WTC11 (cell line): ENCODE measurements around the gene ZZZ3. TPM values are rescaled to one million over a fixed set of nuclear protein-coding genes. Genes with fewer than 3 reads are reported as not detected.

Experiments
- ATAC-seq: fragments of 200-7000 bp; cut with Tn5 transposase; 2 replicates; pipeline ENCODE4 v1.10.0; 2021; ENCODE audit warnings: mild to moderate bottlenecking, moderate library complexity
- CTCF ChIA-PET: fragments of 300-600 bp; sonication (Branson Sonifier 250); formaldehyde crosslinking; loops from one replicate; lab custom pipeline; 2021; ENCODE audit warnings: antibody characterized with exemption; lab: Charles Lee
- POLR2A ChIA-PET: fragments of 350-600 bp; sonication (Branson Sonifier 250); formaldehyde crosslinking; loops from one replicate; lab custom pipeline; 2021; ENCODE audit warnings: antibody characterized with exemption; lab: Charles Lee
- DNase-seq: peaks from one replicate; pipeline ENCODE4 v3.0.0; 2021; ENCODE audit warnings: low spot score
- H3K27ac Mint-ChIP-seq: 2 replicates; pipeline ENCODE4 v1.8.0; 2021; ENCODE audit warnings: mixed read lengths
- H3K27me3 Mint-ChIP-seq: 2 replicates; pipeline ENCODE4 v1.8.0; 2021; ENCODE audit warnings: low read depth, mild to moderate bottlenecking, moderate library complexity, mixed read lengths
- H3K36me3 Mint-ChIP-seq: 2 replicates; pipeline ENCODE4 v1.8.0; 2021; ENCODE audit warnings: mixed read lengths
- H3K4me1 Mint-ChIP-seq: 2 replicates; pipeline ENCODE4 v1.8.0; 2022; ENCODE audit warnings: mixed read lengths
- H3K4me3 Mint-ChIP-seq: 2 replicates; pipeline ENCODE4 v1.8.0; 2021; ENCODE audit warnings: mild to moderate bottlenecking, moderate library complexity, mixed read lengths
- H3K9me3 Mint-ChIP-seq: 2 replicates; pipeline ENCODE4 v1.8.0; 2021; ENCODE audit warnings: mixed read lengths
- CBFB ChIP-seq: sonication (generic); formaldehyde crosslinking; IDR thresholded peaks from 2 replicates; pipeline ENCODE4 v1.8.1; 2022; ENCODE audit warnings: mild to moderate bottlenecking, low read depth, missing genetic modification reagents
- E2F4 ChIP-seq: sonication (generic); formaldehyde crosslinking; IDR thresholded peaks from 2 replicates; pipeline ENCODE4 v1.8.1; 2022; ENCODE audit warnings: low read depth, mild to moderate bottlenecking, moderate library complexity, missing genetic modification reagents, borderline replicate concordance
- E2F5 ChIP-seq: sonication (generic); formaldehyde crosslinking; IDR thresholded peaks from 2 replicates; pipeline ENCODE4 v1.8.1; 2022; ENCODE audit warnings: mild to moderate bottlenecking, moderate library complexity, missing genetic modification reagents
- ELF4 ChIP-seq: sonication (generic); formaldehyde crosslinking; IDR thresholded peaks from 2 replicates; pipeline ENCODE4 v1.8.1; 2022; ENCODE audit warnings: low read depth, mild to moderate bottlenecking, moderate library complexity, missing genetic modification reagents
- ERG ChIP-seq: fragments of 250-450 bp; sonication (Bioruptor Pico); IDR thresholded peaks from 2 replicates; pipeline ENCODE4 v1.8.0; 2021; ENCODE audit warnings: mild to moderate bottlenecking
- FOXJ3 ChIP-seq: sonication (generic); formaldehyde crosslinking; IDR thresholded peaks from 2 replicates; pipeline ENCODE4 v1.9.0; 2021; ENCODE audit warnings: missing genetic modification reagents, mild to moderate bottlenecking, borderline replicate concordance
- GRHL2 ChIP-seq: fragments of 250-450 bp; sonication (Bioruptor Pico); IDR thresholded peaks from 2 replicates; pipeline ENCODE4 v1.8.0; 2022; ENCODE audit warnings: mild to moderate bottlenecking, moderate library complexity; ENCODE audit not compliant: insufficient replicate concordance, severe bottlenecking
- HMGXB4 ChIP-seq: sonication (generic); formaldehyde crosslinking; IDR thresholded peaks from 2 replicates; pipeline ENCODE4 v1.8.1; 2023; ENCODE audit warnings: mild to moderate bottlenecking, moderate library complexity, missing genetic modification reagents
- NR3C1 ChIP-seq: sonication (generic); formaldehyde crosslinking; conservative IDR thresholded peaks from 2 replicates; pipeline ENCODE4 v1.8.1; 2023; ENCODE audit warnings: low read depth, mild to moderate bottlenecking, missing genetic modification reagents
- OVOL2 ChIP-seq: fragments of 250-450 bp; sonication (Bioruptor Pico); IDR thresholded peaks from 2 replicates; pipeline ENCODE4 v1.9.0; 2021; ENCODE audit warnings: mild to moderate bottlenecking, borderline replicate concordance
- SOX15 ChIP-seq: fragments of 250-450 bp; sonication (Bioruptor Pico); IDR thresholded peaks from 2 replicates; pipeline ENCODE4 v1.9.0; 2021; ENCODE audit warnings: mild to moderate bottlenecking
- SP1 ChIP-seq: sonication (generic); formaldehyde crosslinking; conservative IDR thresholded peaks from 2 replicates; pipeline ENCODE4 v1.8.1; 2022; ENCODE audit warnings: missing genetic modification reagents
- ZNF232 ChIP-seq: sonication (generic); formaldehyde crosslinking; IDR thresholded peaks from 2 replicates; pipeline ENCODE4 v1.8.0; 2022; ENCODE audit warnings: mild to moderate bottlenecking, missing genetic modification reagents
- ZNF281 ChIP-seq: sonication (generic); formaldehyde crosslinking; IDR thresholded peaks from 2 replicates; pipeline ENCODE4 v1.8.0; 2023; ENCODE audit warnings: mild to moderate bottlenecking, missing genetic modification reagents
- ZNF396 ChIP-seq: fragments of 250-450 bp; sonication (Bioruptor Pico); IDR thresholded peaks from 2 replicates; pipeline ENCODE4 v1.8.0; 2021; ENCODE audit warnings: mild to moderate bottlenecking, moderate library complexity, borderline replicate concordance
- total RNA-seq: library from RNA; stranded (reverse); gene quantifications from 3 replicates; pipeline ENCODE4 v1.2.3, GENCODE V29; 2021

ZZZ3 gene
- total RNA-seq, 1 experiment from 2014 or later, result 43.5 TPM

GRCh38 chr1:77688939-77689338 is 6.5 kb upstream of the ZZZ3 start:
- CTCF ChIA-PET, result no interaction called here

More at GRCh38 chr1:77688939-77689338, 6.5 kb upstream of the ZZZ3 start:
- H3K27ac Mint-ChIP-seq, result peak overlapping the region; percentile 41; the same call in 1 of the 2 replicates
- H3K27me3 Mint-ChIP-seq, result no peaks in the 10 kb centered on the region
- no peak for ATAC-seq
- POLR2A ChIA-PET, result no interaction called here
- H3K9me3 Mint-ChIP-seq, result peaks cover 7% of the 10 kb centered on the region
- TF ChIP-seq ZNF281 (CRISPR knock-in tag) (no peak), ERG (CRISPR knock-in tag) (no peak), CBFB (CRISPR knock-in tag) (no peak), E2F4 (CRISPR knock-in tag) (no peak), OVOL2 (CRISPR knock-in tag) (no peak), SP1 (no peak), ELF4 (no peak), SOX15 (no peak), FOXJ3 (CRISPR knock-in tag) (no peak), ZNF396 (CRISPR knock-in tag) (no peak), GRHL2 (CRISPR knock-in tag) (no peak), HMGXB4 (CRISPR knock-in tag) (no peak), ZNF232 (no peak), E2F5 (CRISPR knock-in tag) (no peak), NR3C1 (CRISPR knock-in tag) (no peak)
- no peak for DNase-seq
- peaks cover 8% of the 10 kb centered on the region; the same call in 1 of the 2 replicates for H3K36me3 Mint-ChIP-seq
- no peak overlapping the region for H3K4me3 Mint-ChIP-seq
- H3K4me1 Mint-ChIP-seq, result peaks cover 12% of the 10 kb centered on the region
